ENCODE data around the gene FLVCR1. TPM values are rescaled to one million over a fixed set of nuclear protein-coding genes. Genes with fewer than 3 reads are reported as not detected.

Gene FLVCR1
- total RNA-seq, 1 donor: 15.1 TPM

DNA sequence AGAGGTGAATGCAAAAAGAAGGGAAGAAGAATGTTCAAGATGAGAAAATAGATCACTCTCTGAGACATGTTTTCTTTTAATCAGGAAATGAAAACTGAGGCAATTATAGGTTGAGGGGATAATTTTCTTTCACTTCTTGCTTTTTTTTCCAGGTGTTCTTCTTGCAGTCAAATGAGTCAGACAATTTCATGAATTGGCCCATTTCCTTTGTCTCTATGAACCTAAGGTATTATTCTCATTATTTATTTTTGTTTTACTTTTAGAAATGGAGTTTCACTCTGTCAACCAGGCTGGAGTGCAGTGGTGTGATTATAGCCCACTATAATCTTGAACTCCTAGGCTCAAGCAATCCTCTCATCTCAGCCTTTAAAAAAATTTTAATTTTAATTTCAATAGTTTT lies 88.8 kb downstream of the FLVCR1 start:
- TF ChIP-seq, protein P1, sequence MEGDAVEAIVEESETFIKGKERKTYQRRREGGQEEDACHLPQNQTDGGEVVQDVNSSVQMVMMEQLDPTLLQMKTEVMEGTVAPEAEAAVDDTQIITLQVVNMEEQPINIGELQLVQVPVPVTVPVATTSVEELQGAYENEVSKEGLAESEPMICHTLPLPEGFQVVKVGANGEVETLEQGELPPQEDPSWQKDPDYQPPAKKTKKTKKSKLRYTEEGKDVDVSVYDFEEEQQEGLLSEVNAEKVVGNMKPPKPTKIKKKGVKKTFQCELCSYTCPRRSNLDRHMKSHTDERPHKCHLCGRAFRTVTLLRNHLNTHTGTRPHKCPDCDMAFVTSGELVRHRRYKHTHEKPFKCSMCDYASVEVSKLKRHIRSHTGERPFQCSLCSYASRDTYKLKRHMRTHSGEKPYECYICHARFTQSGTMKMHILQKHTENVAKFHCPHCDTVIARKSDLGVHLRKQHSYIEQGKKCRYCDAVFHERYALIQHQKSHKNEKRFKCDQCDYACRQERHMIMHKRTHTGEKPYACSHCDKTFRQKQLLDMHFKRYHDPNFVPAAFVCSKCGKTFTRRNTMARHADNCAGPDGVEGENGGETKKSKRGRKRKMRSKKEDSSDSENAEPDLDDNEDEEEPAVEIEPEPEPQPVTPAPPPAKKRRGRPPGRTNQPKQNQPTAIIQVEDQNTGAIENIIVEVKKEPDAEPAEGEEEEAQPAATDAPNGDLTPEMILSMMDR (IDR thresholded peaks at IDR 0.05; ENCODE audit: insufficient read depth, low read depth, low read length): no peak

More for the DNA sequence above, 88.8 kb downstream of the FLVCR1 start:
- DNase-seq (ENCODE audit: low read depth): no peak
- H3K4me3 ChIP-seq (ENCODE audit: low read depth, low read length): no peak overlapping the region

Small RNAs within 50 kb of the gene (small RNA-seq; reads per million reads assigned to genes)
- gene AC104333.1: not detected
- not detected for gene AC104333.2

Other genes starting within 250 kb of the FLVCR1 start
- 12.9 and 20.3 TPM in 2 replicates for gene ATF3, start 249.5 kb upstream of the FLVCR1 start, total RNA-seq
- gene BATF3, start 158.4 kb upstream of the FLVCR1 start, total RNA-seq: 3.0 and 3.9 TPM in 2 replicates
- gene NSL1, start 66.5 kb upstream of the FLVCR1 start, total RNA-seq: 36.7 and 42.3 TPM in 2 replicates
- 10.6 and 15.5 TPM in 2 replicates for gene TATDN3, start 66.4 kb upstream of the FLVCR1 start, total RNA-seq
- gene SPATA45, start 10.6 kb upstream of the FLVCR1 start, total RNA-seq: 0.43 TPM in 1 of 2 replicates, not detected in the other
- gene VASH2, start 92.3 kb downstream of the FLVCR1 start, total RNA-seq: 0.43 and 0.97 TPM in 2 replicates
- 41.2 and 43.6 TPM in 2 replicates for gene ANGEL2, start 157.6 kb downstream of the FLVCR1 start, total RNA-seq
- 37.7 and 41.5 TPM in 2 replicates for gene RPS6KC1, start 193.0 kb downstream of the FLVCR1 start, total RNA-seq

Data from fibroblast of villous mesenchyme (primary cell).